ENCODE data around the gene NXPE3.

DNA sequence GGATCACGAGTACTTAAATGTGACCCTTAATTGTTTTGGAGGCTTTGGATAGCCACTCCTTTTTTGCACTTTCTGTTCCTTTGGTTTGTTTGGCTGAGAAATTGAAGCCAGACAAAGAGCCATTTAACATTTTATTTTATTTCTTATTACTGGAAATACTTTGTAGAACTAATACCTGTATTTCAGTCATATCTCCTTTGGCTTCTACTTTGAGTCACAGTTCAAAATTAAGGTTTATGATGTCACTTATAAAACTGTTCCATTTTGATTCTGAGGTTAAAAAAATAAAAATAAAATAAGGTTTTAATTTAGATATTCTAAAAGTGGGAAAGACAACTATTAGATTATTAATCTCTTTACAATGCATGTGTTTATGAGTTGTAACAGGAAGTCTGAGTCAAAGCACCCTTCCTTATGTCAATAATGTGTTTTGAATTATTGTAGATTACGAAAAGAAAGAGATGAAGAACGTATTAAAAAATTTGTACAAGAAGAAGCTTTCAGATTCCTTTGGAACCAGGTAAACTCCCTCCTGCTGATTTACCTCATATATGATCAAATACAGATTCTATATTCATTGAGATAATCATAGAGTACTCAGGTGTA, 16.9 kb upstream of the NXPE3 start:
- TF ChIP-seq, protein P1, sequence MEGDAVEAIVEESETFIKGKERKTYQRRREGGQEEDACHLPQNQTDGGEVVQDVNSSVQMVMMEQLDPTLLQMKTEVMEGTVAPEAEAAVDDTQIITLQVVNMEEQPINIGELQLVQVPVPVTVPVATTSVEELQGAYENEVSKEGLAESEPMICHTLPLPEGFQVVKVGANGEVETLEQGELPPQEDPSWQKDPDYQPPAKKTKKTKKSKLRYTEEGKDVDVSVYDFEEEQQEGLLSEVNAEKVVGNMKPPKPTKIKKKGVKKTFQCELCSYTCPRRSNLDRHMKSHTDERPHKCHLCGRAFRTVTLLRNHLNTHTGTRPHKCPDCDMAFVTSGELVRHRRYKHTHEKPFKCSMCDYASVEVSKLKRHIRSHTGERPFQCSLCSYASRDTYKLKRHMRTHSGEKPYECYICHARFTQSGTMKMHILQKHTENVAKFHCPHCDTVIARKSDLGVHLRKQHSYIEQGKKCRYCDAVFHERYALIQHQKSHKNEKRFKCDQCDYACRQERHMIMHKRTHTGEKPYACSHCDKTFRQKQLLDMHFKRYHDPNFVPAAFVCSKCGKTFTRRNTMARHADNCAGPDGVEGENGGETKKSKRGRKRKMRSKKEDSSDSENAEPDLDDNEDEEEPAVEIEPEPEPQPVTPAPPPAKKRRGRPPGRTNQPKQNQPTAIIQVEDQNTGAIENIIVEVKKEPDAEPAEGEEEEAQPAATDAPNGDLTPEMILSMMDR (IDR thresholded peaks at IDR 0.05; ENCODE audit: insufficient read depth, low read length), result no peak
- TF ChIP-seq POLR2AphosphoS5 (IDR thresholded peaks at IDR 0.05; ENCODE audit: low read depth) (no peak), SPI1 (IDR thresholded peaks at IDR 0.05; ENCODE audit: borderline replicate concordance, low read depth) (no peak), GABPA (IDR thresholded peaks at IDR 0.05; ENCODE audit: low read depth) (no peak)
- TF ChIP-seq, protein P2, sequence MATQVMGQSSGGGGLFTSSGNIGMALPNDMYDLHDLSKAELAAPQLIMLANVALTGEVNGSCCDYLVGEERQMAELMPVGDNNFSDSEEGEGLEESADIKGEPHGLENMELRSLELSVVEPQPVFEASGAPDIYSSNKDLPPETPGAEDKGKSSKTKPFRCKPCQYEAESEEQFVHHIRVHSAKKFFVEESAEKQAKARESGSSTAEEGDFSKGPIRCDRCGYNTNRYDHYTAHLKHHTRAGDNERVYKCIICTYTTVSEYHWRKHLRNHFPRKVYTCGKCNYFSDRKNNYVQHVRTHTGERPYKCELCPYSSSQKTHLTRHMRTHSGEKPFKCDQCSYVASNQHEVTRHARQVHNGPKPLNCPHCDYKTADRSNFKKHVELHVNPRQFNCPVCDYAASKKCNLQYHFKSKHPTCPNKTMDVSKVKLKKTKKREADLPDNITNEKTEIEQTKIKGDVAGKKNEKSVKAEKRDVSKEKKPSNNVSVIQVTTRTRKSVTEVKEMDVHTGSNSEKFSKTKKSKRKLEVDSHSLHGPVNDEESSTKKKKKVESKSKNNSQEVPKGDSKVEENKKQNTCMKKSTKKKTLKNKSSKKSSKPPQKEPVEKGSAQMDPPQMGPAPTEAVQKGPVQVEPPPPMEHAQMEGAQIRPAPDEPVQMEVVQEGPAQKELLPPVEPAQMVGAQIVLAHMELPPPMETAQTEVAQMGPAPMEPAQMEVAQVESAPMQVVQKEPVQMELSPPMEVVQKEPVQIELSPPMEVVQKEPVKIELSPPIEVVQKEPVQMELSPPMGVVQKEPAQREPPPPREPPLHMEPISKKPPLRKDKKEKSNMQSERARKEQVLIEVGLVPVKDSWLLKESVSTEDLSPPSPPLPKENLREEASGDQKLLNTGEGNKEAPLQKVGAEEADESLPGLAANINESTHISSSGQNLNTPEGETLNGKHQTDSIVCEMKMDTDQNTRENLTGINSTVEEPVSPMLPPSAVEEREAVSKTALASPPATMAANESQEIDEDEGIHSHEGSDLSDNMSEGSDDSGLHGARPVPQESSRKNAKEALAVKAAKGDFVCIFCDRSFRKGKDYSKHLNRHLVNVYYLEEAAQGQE (IDR thresholded peaks at IDR 0.05; ENCODE audit: insufficient replicate concordance, low read depth), result no peak

Data from HL-60 (cell line).